H9 (cell line): ENCODE data around the gene RPL39L. TPM values are rescaled to one million over a fixed set of nuclear protein-coding genes. Genes with fewer than 3 reads are reported as not detected.

Experiments
- DNase-seq: peaks from one replicate; pipeline ENCODE4 v3.0.0-alpha.2; 2017
- H2AFZ ChIP-seq: one replicate; pipeline ENCODE4 v1.6.1; 2013; ENCODE audit warnings: mild to moderate bottlenecking, low read length, control low read depth, moderate library complexity
- H2AK5ac ChIP-seq: 2 replicates; pipeline ENCODE4 v1.6.1; 2013; ENCODE audit warnings: low read length, control low read depth, mixed read lengths; ENCODE audit not compliant: insufficient read length
- H2BK120ac ChIP-seq: one replicate; pipeline ENCODE4 v1.6.1; 2013; ENCODE audit warnings: low read depth, mild to moderate bottlenecking, low read length, control low read depth, inconsistent platforms; ENCODE audit not compliant: poor library complexity, severe bottlenecking
- H2BK12ac ChIP-seq: 2 replicates; pipeline ENCODE4 v1.6.1; 2013; ENCODE audit warnings: low read length, control low read depth, mixed read lengths, low read depth; ENCODE audit not compliant: insufficient read length
- H2BK15ac ChIP-seq: 2 replicates; pipeline ENCODE4 v1.6.1; 2013; ENCODE audit warnings: low read depth, low read length, control low read depth
- H2BK20ac ChIP-seq: one replicate; pipeline ENCODE4 v1.6.1; 2013; ENCODE audit warnings: low read depth, mild to moderate bottlenecking, low read length, control low read depth, inconsistent platforms; ENCODE audit not compliant: poor library complexity, severe bottlenecking
- H2BK5ac ChIP-seq: 2 replicates; pipeline ENCODE4 v1.6.1; 2013; ENCODE audit warnings: low read length, control low read depth, mixed read lengths; ENCODE audit not compliant: insufficient read length
- H3K14ac ChIP-seq: 2 replicates; pipeline ENCODE4 v1.6.1; 2013; ENCODE audit warnings: low read length, control low read depth; ENCODE audit not compliant: insufficient read depth
- H3K18ac ChIP-seq: 2 replicates; pipeline ENCODE4 v1.6.1; 2013; ENCODE audit warnings: low read depth, mild to moderate bottlenecking, mixed read lengths, low read length, control low read depth; ENCODE audit not compliant: insufficient read length
- H3K23ac ChIP-seq: 2 replicates; pipeline ENCODE4 v1.6.1; 2013; ENCODE audit warnings: low read length, control low read depth, mixed read lengths, low read depth; ENCODE audit not compliant: insufficient read length
- H3K23me2 ChIP-seq: 2 replicates; pipeline ENCODE4 v1.6.1; 2013; ENCODE audit warnings: low read depth, mild to moderate bottlenecking, mixed read lengths, low read length, control low read depth; ENCODE audit not compliant: insufficient read length, poor library complexity, severe bottlenecking
- H3K27ac ChIP-seq: 2 replicates; pipeline ENCODE4 v1.5.1; 2013; ENCODE audit warnings: low read length, control low read depth, mixed read lengths, low read depth; ENCODE audit not compliant: insufficient read length
- H3K27me3 ChIP-seq: 2 replicates; pipeline ENCODE4 v1.6.1; 2013; ENCODE audit warnings: low read length, control low read depth, inconsistent platforms; ENCODE audit not compliant: insufficient read depth
- H3K4ac ChIP-seq: 2 replicates; pipeline ENCODE4 v1.6.1; 2013; ENCODE audit warnings: low read depth, mild to moderate bottlenecking, control low read depth, inconsistent platforms, low read length, moderate library complexity
- H3K4me1 ChIP-seq: 2 replicates; pipeline ENCODE4 v1.6.1; 2013; ENCODE audit warnings: low read length, control low read depth, inconsistent platforms; ENCODE audit not compliant: insufficient read depth
- H3K4me2 ChIP-seq: 2 replicates; pipeline ENCODE4 v1.6.1; 2013; ENCODE audit warnings: low read length, control low read depth, mixed read lengths; ENCODE audit not compliant: insufficient read length, insufficient read depth
- H3K56ac ChIP-seq: 2 replicates; pipeline ENCODE4 v1.6.1; 2013; ENCODE audit warnings: low read depth, mild to moderate bottlenecking, mixed read lengths, low read length, control low read depth; ENCODE audit not compliant: insufficient read length
- H3K79me1 ChIP-seq: 2 replicates; pipeline ENCODE4 v1.6.1; 2013; ENCODE audit warnings: low read depth, mild to moderate bottlenecking, moderate library complexity, low read length, control low read depth, inconsistent platforms; ENCODE audit not compliant: insufficient read depth, poor library complexity, severe bottlenecking
- H3K79me2 ChIP-seq: 2 replicates; pipeline ENCODE4 v1.6.1; 2013; ENCODE audit warnings: low read length, control low read depth, inconsistent platforms; ENCODE audit not compliant: insufficient read depth
- H3K9ac ChIP-seq: 2 replicates; pipeline ENCODE4 v1.6.1; 2013; ENCODE audit warnings: low read length, control low read depth, mixed read lengths; ENCODE audit not compliant: insufficient read length; ENCODE audit errors: extremely low read depth
- H3K9me3 ChIP-seq: one replicate; pipeline ENCODE4 v1.6.1; 2013; ENCODE audit warnings: low read depth, low read length, inconsistent platforms; ENCODE audit not compliant: control insufficient read depth
- H3T11ph ChIP-seq: one replicate; pipeline ENCODE4 v1.6.1; 2013; ENCODE audit warnings: mild to moderate bottlenecking, low read length, control low read depth, inconsistent platforms
- H4K20me1 ChIP-seq: one replicate; pipeline ENCODE4 v1.6.1; 2013; ENCODE audit not compliant: control insufficient read depth, insufficient read length, insufficient read depth
- H4K5ac ChIP-seq: 2 replicates; pipeline ENCODE4 v1.6.1; 2013; ENCODE audit warnings: low read depth, mild to moderate bottlenecking, mixed read lengths, low read length, control low read depth; ENCODE audit not compliant: insufficient read length
- H4K8ac ChIP-seq: replicated peaks from 2 replicates; pipeline ENCODE4 v1.6.1; 2013; ENCODE audit warnings: low read length, control low read depth, mixed read lengths, low read depth; ENCODE audit not compliant: insufficient read length
- H4K91ac ChIP-seq: 2 replicates; pipeline ENCODE4 v1.6.1; 2013; ENCODE audit warnings: low read depth, mild to moderate bottlenecking, moderate library complexity, mixed read lengths, low read length, control low read depth; ENCODE audit not compliant: insufficient read length
- H3K27ac Mint-ChIP-seq, 3 experiments: 2 replicates in 2 of 3; 3 replicates in 1 of 3; pipeline ENCODE4 v1.8.0; 2020 to 2021; ENCODE audit warnings: mixed read lengths in 3 of 3, mild to moderate bottlenecking in 1 of 3, moderate library complexity in 1 of 3
- H3K27me3 Mint-ChIP-seq: 2 replicates; pipeline ENCODE4 v1.8.0; 2021; ENCODE audit warnings: low read depth, mild to moderate bottlenecking, moderate library complexity, mixed read lengths
- H3K36me3 Mint-ChIP-seq, 3 experiments: 2 replicates in 2 of 3; 3 replicates in 1 of 3; pipeline ENCODE4 v1.8.0; 2020 to 2021; ENCODE audit warnings: low read depth in 3 of 3, mixed read lengths in 3 of 3; ENCODE audit not compliant: insufficient read depth in 1 of 3
- H3K4me1 Mint-ChIP-seq, 2 experiments: 2 replicates each; pipeline ENCODE4 v1.8.0; 2020; ENCODE audit warnings: mixed read lengths in 2 of 2
- H3K4me3 Mint-ChIP-seq, 2 experiments: 2 replicates in 1 of 2; 3 replicates in 1 of 2; pipeline ENCODE4 v1.8.0; 2020 to 2021; ENCODE audit warnings: mild to moderate bottlenecking in 2 of 2, mixed read lengths in 2 of 2, moderate library complexity in 1 of 2
- H3K9me3 Mint-ChIP-seq, 2 experiments: 2 replicates in 1 of 2; 3 replicates in 1 of 2; pipeline ENCODE4 v1.8.0; 2020; ENCODE audit warnings: mild to moderate bottlenecking in 2 of 2, mixed read lengths in 2 of 2, moderate library complexity in 1 of 2
- CTCF ChIP-seq: fragments of 200-600 bp; sonication (generic); conservative IDR thresholded peaks from 3 replicates; pipeline ENCODE4 v1.8.0; 2021; ENCODE audit warnings: antibody characterized with exemption, mild to moderate bottlenecking
- WGBS: extraction: QIAGEN DNeasy Blood & Tissue Kit; methylation state at CpG from one replicate; pipeline ENCODE4 v1.1.7; 2013; ENCODE audit warnings: missing lambda C conversion rate, low lambda C conversion rate, mixed read lengths; ENCODE audit not compliant: insufficient read length; ENCODE audit errors: extremely low coverage; 5-methylcytosine and 5-hydroxymethylcytosine counted together
- total RNA-seq: library from RNA; stranded (reverse); gene quantifications from 2 replicates; pipeline ENCODE4 v1.2.1, GENCODE V29; 2021

The RPL39L gene
- total RNA-seq, 1 experiment from 2014 or later = 71.7 TPM

- Histone ChIP-seq H2BK12ac (no peak overlapping the region), H3K79me2 (no peaks in the 10 kb centered on the region), H3K9ac (no peak overlapping the region), H2AK5ac (no peak overlapping the region), H3K27me3 (no peaks in the 10 kb centered on the region), H4K20me1 (no peaks in the 10 kb centered on the region), H3K4me1 (peaks cover 8% of the 10 kb centered on the region; the same call in 1 of the 2 replicates), H3K14ac (no peak overlapping the region), H3K27ac (no peak overlapping the region), H2BK120ac (no peak overlapping the region), H3K79me1 (no peaks in the 10 kb centered on the region), H3K4ac (no peak overlapping the region), H3K23me2 (no peaks in the 10 kb centered on the region), H2BK5ac (no peak overlapping the region), H3K9me3 (no peaks in the 10 kb centered on the region), H2AFZ (no peak overlapping the region), H3T11ph (no peak overlapping the region), H3K4me2 (no peak overlapping the region), H4K5ac (no peak overlapping the region), H3K23ac (no peak overlapping the region), H2BK15ac (no peak overlapping the region), H2BK20ac (no peak overlapping the region), H4K8ac (no peak overlapping the region), H4K91ac (no peak overlapping the region), H3K56ac (no peak overlapping the region), H3K18ac (no peak overlapping the region)
- H3K9me3 Mint-ChIP-seq = no peaks in the 10 kb centered on the region
- no peak for TF ChIP-seq CTCF
- peaks cover 37 to 38% of the 10 kb centered on the region in 2 experiments for H3K4me1 Mint-ChIP-seq
- no CpG with 5 or more reads among the region's 3 CpGs for WGBS
- no peaks in the 10 kb centered on the region for H3K27me3 Mint-ChIP-seq
- peak overlapping the region in 2 of 3 experiments; percentile 65 to 83; a peak in 3 of 7 replicates for H3K27ac Mint-ChIP-seq
- H3K4me3 Mint-ChIP-seq = no peak overlapping the region
- H3K36me3 Mint-ChIP-seq = peaks cover 40 to 64% (median 57%) of the 10 kb centered on the region in 3 experiments
- DNase-seq = no peak
Observed at GRCh38 chr3:187077085-187077484, 62.2 kb downstream of the RPL39L start.
